ENCODE data around the gene SLC1A2.
A peak's percentile ranks its signal among the peaks of the same experiment; 100 is the strongest.

Gene SLC1A2

DNA sequence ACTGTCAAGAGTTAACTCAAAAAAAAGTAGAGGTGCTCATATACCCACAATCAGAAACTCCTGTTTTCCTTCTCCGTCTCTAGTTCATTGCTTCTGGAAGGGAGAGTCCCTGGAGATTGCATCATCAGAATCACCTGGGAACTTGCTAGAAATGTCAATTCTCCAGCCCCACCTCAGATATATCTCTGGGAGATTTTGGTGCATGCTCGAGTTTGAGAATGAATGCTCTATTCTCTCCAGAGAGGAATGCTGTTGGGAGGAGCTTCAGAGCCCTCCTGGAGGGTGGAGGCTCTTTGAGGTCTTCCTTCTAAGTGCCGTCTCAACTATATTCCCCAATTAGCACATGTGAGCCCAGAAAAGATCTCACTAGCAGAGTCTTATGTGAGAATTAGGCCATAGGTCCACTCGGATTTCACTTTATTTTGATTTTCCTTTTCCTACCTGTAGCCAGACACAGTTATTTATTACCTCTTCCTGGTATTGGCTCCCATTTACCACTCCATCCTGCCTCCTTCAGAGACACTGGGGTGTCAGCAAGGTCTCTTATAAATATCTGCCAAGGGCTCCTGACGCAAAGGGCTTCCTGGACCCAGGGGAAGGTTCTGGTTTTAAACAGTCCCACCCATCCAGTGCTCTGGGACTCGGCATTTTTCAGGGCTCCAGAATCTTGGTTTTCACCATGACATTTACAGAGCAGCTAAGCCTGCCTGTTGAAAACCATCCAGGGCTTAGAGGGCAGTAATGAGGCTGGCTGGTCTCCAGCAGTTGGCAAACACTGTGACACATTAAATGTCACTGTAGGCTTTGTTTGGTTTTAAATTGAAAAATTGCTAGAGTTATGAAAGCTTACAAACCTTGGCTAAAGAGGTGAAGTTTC, 144.2 kb downstream of the SLC1A2 start:
- TF ChIP-seq, protein P1, sequence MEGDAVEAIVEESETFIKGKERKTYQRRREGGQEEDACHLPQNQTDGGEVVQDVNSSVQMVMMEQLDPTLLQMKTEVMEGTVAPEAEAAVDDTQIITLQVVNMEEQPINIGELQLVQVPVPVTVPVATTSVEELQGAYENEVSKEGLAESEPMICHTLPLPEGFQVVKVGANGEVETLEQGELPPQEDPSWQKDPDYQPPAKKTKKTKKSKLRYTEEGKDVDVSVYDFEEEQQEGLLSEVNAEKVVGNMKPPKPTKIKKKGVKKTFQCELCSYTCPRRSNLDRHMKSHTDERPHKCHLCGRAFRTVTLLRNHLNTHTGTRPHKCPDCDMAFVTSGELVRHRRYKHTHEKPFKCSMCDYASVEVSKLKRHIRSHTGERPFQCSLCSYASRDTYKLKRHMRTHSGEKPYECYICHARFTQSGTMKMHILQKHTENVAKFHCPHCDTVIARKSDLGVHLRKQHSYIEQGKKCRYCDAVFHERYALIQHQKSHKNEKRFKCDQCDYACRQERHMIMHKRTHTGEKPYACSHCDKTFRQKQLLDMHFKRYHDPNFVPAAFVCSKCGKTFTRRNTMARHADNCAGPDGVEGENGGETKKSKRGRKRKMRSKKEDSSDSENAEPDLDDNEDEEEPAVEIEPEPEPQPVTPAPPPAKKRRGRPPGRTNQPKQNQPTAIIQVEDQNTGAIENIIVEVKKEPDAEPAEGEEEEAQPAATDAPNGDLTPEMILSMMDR (IDR thresholded peaks at IDR 0.05; ENCODE audit: insufficient read depth, low read depth, low read length, missing control alignments): no peak
- H3K4me3 ChIP-seq (ENCODE audit: low read depth, low read length): no peak overlapping the region
- no peak for DNase-seq (ENCODE audit: low read depth)

DNA sequence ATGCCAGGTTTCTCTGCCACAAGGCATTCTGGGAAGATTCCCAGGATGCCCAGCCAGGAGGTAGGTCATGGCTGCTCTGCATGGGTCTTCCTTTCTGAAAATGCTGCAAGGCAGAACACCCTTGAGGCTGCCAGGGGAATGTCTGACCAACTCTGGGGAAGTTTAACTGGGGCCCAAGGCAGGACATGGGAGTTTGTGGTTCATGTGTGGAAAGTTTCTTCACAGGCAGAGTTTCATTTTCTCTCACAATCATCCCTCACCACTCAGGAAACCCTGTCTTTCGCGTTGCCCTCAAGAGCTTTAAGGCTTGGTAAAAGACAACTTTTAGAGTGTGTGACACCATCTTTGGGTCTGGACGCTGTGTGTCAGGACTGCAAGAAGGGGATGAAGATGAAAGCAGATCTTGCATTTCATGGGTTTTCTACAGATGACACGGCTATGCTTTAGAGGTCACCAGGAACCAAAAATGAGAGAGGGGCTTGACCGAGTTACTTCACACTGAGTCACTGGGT, 146.9 kb downstream of the SLC1A2 start:
- peak; percentile 90 for DNase-seq (ENCODE audit: low read depth)
- peak overlapping the region; percentile 13 for H3K4me3 ChIP-seq (ENCODE audit: low read depth, low read length)
- TF ChIP-seq, protein P1 (IDR thresholded peaks at IDR 0.05; ENCODE audit: insufficient read depth, low read depth, low read length, missing control alignments): no peak

DNA sequence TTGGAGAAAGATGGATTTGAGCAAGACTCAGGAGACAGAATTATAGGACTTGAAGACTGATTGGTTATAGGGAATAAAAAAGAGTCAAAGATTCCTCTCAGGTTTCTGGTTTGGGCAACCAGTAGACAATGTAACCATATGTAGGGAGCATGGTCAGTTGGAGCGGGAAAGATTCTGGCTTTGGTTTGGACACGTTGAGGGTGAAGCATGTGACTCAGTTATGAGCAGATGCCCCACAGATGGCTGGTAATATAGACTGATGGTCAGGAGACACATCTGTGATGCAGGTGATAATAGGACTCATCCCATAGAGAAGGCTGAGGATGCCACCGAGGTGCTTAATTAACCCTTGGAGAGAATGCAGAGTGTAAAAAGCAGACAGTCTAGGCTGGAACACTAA, 148.3 kb downstream of the SLC1A2 start:
- TF ChIP-seq, protein P1 (IDR thresholded peaks at IDR 0.05; ENCODE audit: insufficient read depth, low read depth, low read length, missing control alignments): no peak
- no peak overlapping the region for H3K4me3 ChIP-seq (ENCODE audit: low read depth, low read length)
- no peak for DNase-seq (ENCODE audit: low read depth)

DNA sequence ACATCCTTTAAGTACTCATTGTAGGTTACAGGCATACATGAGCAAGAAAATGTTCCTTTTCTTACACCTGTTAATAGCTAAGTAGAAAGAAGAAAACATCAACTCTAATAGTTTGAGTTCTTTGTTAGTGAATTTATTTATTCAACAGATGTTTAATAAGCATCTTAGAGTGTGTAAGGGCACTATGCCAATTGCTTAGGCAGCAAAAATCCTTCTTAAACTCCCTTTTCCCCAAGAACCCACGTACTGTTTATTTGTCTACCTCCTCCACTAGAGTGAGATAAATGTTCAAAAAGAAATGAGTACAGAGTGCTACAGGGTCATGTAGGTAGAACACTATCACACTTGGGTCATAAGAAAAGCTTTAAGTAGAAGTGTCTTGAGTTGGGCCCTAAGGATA, 149.0 kb downstream of the SLC1A2 start:
- DNase-seq (ENCODE audit: low read depth): no peak
- TF ChIP-seq, protein P1 (IDR thresholded peaks at IDR 0.05; ENCODE audit: insufficient read depth, low read depth, low read length, missing control alignments): no peak
- no peak overlapping the region for H3K4me3 ChIP-seq (ENCODE audit: low read depth, low read length)

DNA sequence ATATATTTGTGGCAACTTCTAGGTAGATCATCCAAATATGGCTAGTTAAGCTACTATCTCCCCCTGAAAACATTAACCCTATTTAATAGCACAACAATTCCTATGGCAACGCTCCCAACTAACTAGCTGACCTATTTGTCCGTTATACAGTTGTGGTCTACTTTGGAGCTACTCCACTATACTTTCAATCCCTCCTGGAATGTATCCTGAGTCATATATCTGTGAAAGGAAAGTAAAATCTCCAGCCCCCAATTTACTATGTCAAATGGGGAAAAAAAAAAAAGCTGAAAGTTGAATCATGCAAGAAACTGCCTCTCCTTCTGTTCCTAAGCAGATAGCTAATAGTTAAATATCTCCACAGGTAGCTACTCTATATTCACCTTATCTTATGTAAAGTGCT, 151.9 kb downstream of the SLC1A2 start:
- no peak for DNase-seq (ENCODE audit: low read depth)
- TF ChIP-seq, protein P1 (IDR thresholded peaks at IDR 0.05; ENCODE audit: insufficient read depth, low read depth, low read length, missing control alignments): no peak
- no peak overlapping the region for H3K4me3 ChIP-seq (ENCODE audit: low read depth, low read length)

DNA sequence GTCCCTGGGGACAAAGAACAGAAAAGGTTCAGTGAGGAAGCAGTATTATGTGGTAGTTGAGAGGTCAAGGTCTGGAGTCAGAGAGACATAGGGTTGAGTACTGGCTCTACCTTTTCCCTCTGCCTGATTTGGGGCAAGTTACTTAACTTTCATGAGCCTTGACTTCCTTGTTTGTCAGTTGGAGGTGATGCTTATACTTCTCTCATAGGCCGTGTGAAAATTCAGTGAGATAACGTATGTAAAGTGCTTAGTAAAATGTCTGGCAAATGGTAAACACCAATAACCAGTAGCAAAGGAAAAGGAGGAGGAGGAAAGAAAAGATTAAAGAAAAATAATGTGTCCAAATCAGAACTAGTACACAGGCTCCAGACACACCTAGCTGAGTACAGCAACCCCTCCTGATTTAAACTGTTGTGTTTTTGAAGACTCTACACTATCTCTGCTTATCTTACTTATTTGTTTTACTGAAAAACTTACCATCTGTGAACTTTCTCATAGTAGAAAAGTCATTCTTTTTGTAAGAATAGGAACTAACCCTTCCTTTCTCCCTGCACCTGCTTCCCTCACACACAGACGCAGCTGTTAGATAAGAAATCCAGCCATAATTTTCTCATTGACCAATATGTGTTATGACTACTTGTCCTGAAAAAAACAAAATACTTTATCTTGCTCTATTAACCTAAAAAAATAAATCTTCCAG, 153.5 kb downstream of the SLC1A2 start:
- no peak for DNase-seq (ENCODE audit: low read depth)
- TF ChIP-seq, protein P1 (IDR thresholded peaks at IDR 0.05; ENCODE audit: insufficient read depth, low read depth, low read length, missing control alignments): no peak
- H3K4me3 ChIP-seq (ENCODE audit: low read depth, low read length): no peak overlapping the region

Measured in GM12865 (cell line).